HepG2 (cell line): ENCODE measurements around the gene P2RX3. TPM values are rescaled to one million over a fixed set of nuclear protein-coding genes. Genes with fewer than 3 reads are reported as not detected.

Experiments used
- ATAC-seq: fragments of 200-7000 bp; cut with Tn5 transposase; 3 replicates; pipeline ENCODE4 v1.9.1; 2020; ENCODE audit warnings: mild to moderate bottlenecking, moderate library complexity
- BruUV-seq: library from RNA; stranded (reverse); fragments of 400-500 nt; replicated peaks from 2 replicates; lab custom pipeline; 2021; lab: Mats Ljungman, UMichigan
- CTCF ChIA-PET: fragments of 300-600 bp; formaldehyde crosslinking; extraction: SDS; loops from one replicate; lab custom pipeline; 2021; ENCODE audit warnings: low total read pairs, inconsistent platforms, low intra/inter-chr PET ratio; lab: Yijun Ruan, JAX
- POLR2A ChIA-PET: fragments of 350-600 bp; sonication (Branson Sonifier 250); formaldehyde crosslinking; loops from one replicate; lab custom pipeline; 2020; ENCODE audit warnings: antibody characterized with exemption, inconsistent platforms; lab: Yijun Ruan, JAX
- DNase-seq: peaks from one replicate; pipeline ENCODE4 v3.0.0-alpha.2; 2015; ENCODE audit warnings: low spot score
- FAIRE-seq: peaks from 3 replicates; lab custom pipeline; 2011; peaks lifted over from hg19 to GRCh38; lab: Jason Lieb, UNC
- H2AFZ ChIP-seq: one replicate; pipeline ENCODE4 v1.6.1; 2011; ENCODE audit warnings: low read length, inconsistent platforms
- H3K27ac ChIP-seq: fragments of 300-600 bp; 3 replicates; pipeline ENCODE4 v1.8.0; 2011; ENCODE audit warnings: mixed run types, mild to moderate bottlenecking, mixed read lengths, low read length, inconsistent platforms; ENCODE audit not compliant: insufficient read depth; ENCODE audit errors: extremely low read length
- H3K27me3 ChIP-seq, 2 experiments: fragments of 200-600 bp in 1 of 2; 2 replicates in 1 of 2; 3 replicates in 1 of 2; pipeline versions ENCODE4 v1.6.0 to v1.8.0; 2011; ENCODE audit warnings: low read length in 2 of 2, mild to moderate bottlenecking in 2 of 2, moderate library complexity in 2 of 2, inconsistent platforms in 1 of 2; ENCODE audit not compliant: insufficient read depth in 2 of 2, control insufficient read depth in 1 of 2
- H3K36me3 ChIP-seq, 2 experiments: fragments of 200-600 bp in 1 of 2; replicated peaks in 1 of 2; 2 replicates in 1 of 2; 3 replicates in 1 of 2; pipeline versions ENCODE4 v1.5.1 to v1.8.0; 2011; ENCODE audit warnings: low read length in 2 of 2, inconsistent platforms in 1 of 2; ENCODE audit not compliant: insufficient read depth in 2 of 2, control insufficient read depth in 1 of 2
- H3K4me1 ChIP-seq: 2 replicates; pipeline ENCODE4 v1.5.1; 2012; ENCODE audit warnings: low read length, inconsistent platforms; ENCODE audit not compliant: insufficient read depth
- H3K4me2 ChIP-seq: 2 replicates; pipeline ENCODE4 v1.6.0; 2011; ENCODE audit warnings: low read depth, low read length, inconsistent platforms
- H3K4me3 ChIP-seq, 3 experiments: fragments of 200-600 bp in 1 of 3; sonication (generic), shearing (Covaris generic) in 1 of 3; replicated peaks in 1 of 3; 2 replicates each; pipeline ENCODE4 v1.5.1; 2011 to 2016; ENCODE audit warnings: low read length in 3 of 3, inconsistent platforms in 2 of 3, low read depth in 2 of 3, mild to moderate bottlenecking in 2 of 3, control low read depth in 1 of 3, mixed read lengths in 1 of 3; ENCODE audit not compliant: insufficient read depth in 1 of 3
- H3K79me2 ChIP-seq: one replicate; pipeline ENCODE4 v1.6.1; 2011; ENCODE audit warnings: low read length, inconsistent platforms; ENCODE audit not compliant: insufficient read depth
- H3K9ac ChIP-seq: 2 replicates; pipeline ENCODE4 v1.6.0; 2011; ENCODE audit warnings: mild to moderate bottlenecking, low read depth, low read length, inconsistent platforms; ENCODE audit not compliant: insufficient read depth
- H3K9me3 ChIP-seq: 2 replicates; pipeline ENCODE4 v1.5.1; 2012; ENCODE audit warnings: mild to moderate bottlenecking, low read length
- H4K20me1 ChIP-seq: 2 replicates; pipeline ENCODE4 v1.6.0; 2011; ENCODE audit warnings: inconsistent platforms, mild to moderate bottlenecking, low read length, moderate library complexity; ENCODE audit not compliant: insufficient read depth
- ETV5 ChIP-seq: IDR thresholded peaks from 2 replicates; pipeline ENCODE4 v1.6.1; 2018; ENCODE audit warnings: missing biosample characterization, missing genetic modification reagents, inconsistent platforms, borderline replicate concordance
- HINFP ChIP-seq: sonication (generic); formaldehyde crosslinking; IDR thresholded peaks from 2 replicates; pipeline ENCODE4 v1.4.0; 2020; ENCODE audit warnings: low read depth, mild to moderate bottlenecking, missing genetic modification reagents
- JARID2 ChIP-seq: sonication (generic); formaldehyde crosslinking; IDR thresholded peaks from 2 replicates; pipeline ENCODE4 v1.8.1; 2023; ENCODE audit warnings: missing genetic modification reagents, inconsistent platforms; ENCODE audit not compliant: insufficient replicate concordance
- MED1 ChIP-seq: sonication (generic); formaldehyde crosslinking; IDR thresholded peaks from 2 replicates; pipeline ENCODE4 v1.4.0; 2020; ENCODE audit warnings: missing genetic modification reagents
- NR2F2 ChIP-seq: IDR thresholded peaks from 2 replicates; pipeline ENCODE4 v1.6.1; 2012; ENCODE audit warnings: low read depth, inconsistent platforms, borderline replicate concordance
- NR2F6 ChIP-seq, 2 experiments: IDR thresholded peaks; 2 replicates each; pipeline ENCODE4 v1.6.1; 2016; ENCODE audit warnings: antibody characterized with exemption in 1 of 2, mild to moderate bottlenecking in 1 of 2
- SALL1 ChIP-seq: sonication (generic); formaldehyde crosslinking; IDR thresholded peaks from 2 replicates; pipeline ENCODE4 v1.8.0; 2022; ENCODE audit warnings: mild to moderate bottlenecking, missing genetic modification reagents
- SOX13 ChIP-seq, 3 experiments: fragments of 450-650 bp in 1 of 3; sonication (generic) in 1 of 3; formaldehyde crosslinking in 1 of 3; IDR thresholded peaks in 2 of 3; conservative IDR thresholded peaks in 1 of 3; 2 replicates each; pipeline versions ENCODE4 v1.5.0 to v1.6.1; 2016 to 2020; ENCODE audit warnings: antibody characterized with exemption in 1 of 3, mild to moderate bottlenecking in 1 of 3, missing compliant biosample characterization in 1 of 3, missing genetic modification reagents in 1 of 3, moderate library complexity in 1 of 3
- SOX5 ChIP-seq: IDR thresholded peaks from 2 replicates; pipeline ENCODE4 v1.6.1; 2016; ENCODE audit warnings: borderline replicate concordance
- SOX6 ChIP-seq, 2 experiments: fragments of 450-650 bp in 1 of 2; sonication (generic) in 1 of 2; formaldehyde crosslinking in 1 of 2; IDR thresholded peaks; 2 replicates each; pipeline versions ENCODE4 v1.4.0 to v1.6.1; 2017 to 2020; ENCODE audit warnings: antibody characterized with exemption in 1 of 2, mild to moderate bottlenecking in 1 of 2, missing genetic modification reagents in 1 of 2
- TFAP4 ChIP-seq: sonication (generic); IDR thresholded peaks from 2 replicates; pipeline ENCODE4 v1.6.1; 2016; ENCODE audit warnings: low read depth, borderline replicate concordance
- ZNF292 ChIP-seq: sonication (generic); formaldehyde crosslinking; IDR thresholded peaks from 2 replicates; pipeline ENCODE4 v1.8.1; 2022; ENCODE audit warnings: mild to moderate bottlenecking, low read depth, missing genetic modification reagents, borderline replicate concordance
- ZNF598 ChIP-seq: sonication (generic); formaldehyde crosslinking; IDR thresholded peaks from 2 replicates; pipeline ENCODE4 v1.5.1; 2020; ENCODE audit warnings: mild to moderate bottlenecking, missing genetic modification reagents, borderline replicate concordance
- ZNF652 ChIP-seq: IDR thresholded peaks from 2 replicates; pipeline ENCODE4 v1.6.1; 2016; ENCODE audit warnings: low read depth, borderline replicate concordance
- ZNF687 ChIP-seq: sonication (generic); formaldehyde crosslinking; IDR thresholded peaks from 2 replicates; pipeline ENCODE4 v1.5.1; 2020; ENCODE audit warnings: mild to moderate bottlenecking, missing genetic modification reagents, moderate library complexity
- WGBS: methylation state at CpG from one replicate; pipeline ENCODE4 v1.1.6; 2017; ENCODE audit warnings: low lambda C conversion rate; 5-methylcytosine and 5-hydroxymethylcytosine counted together
- in situ Hi-C: cut with HindIII; loops from 2 replicates; pipeline ENCODE4 v1.10.0; 2017; ENCODE audit warnings: low pct_unique_long_range_greater_than_20kb; ENCODE audit not compliant: extremely low pct_ligation_motif_present
- intact Hi-C: fragments of 100-400 bp; cut with micrococcal nuclease; formaldehyde crosslinking; loops from one replicate; pipeline ENCODE4 v1.10.0; 2022; ENCODE audit not compliant: unreplicated experiment
- polyA plus RNA-seq, 8 experiments: library from polyadenylated mRNA; depleted of rRNA in 3 of 8; stranded (reverse) in 7 of 8; unstranded in 1 of 8; fragments of >200 nt; fragmentation: Illumina TruSeq in 4 of 8; extraction: Trizol in 4 of 8; gene quantifications; 2 replicates each; pipeline versions ENCODE4 v1.2.1 to v1.2.3, GENCODE V29; 2011 to 2016; ENCODE audit warnings: low read depth in 4 of 8, missing spikeins in 1 of 8, mixed read lengths in 1 of 8; ENCODE audit not compliant: insufficient read depth in 1 of 8
- total RNA-seq, 5 experiments: library from RNA; depleted of rRNA; stranded (reverse); fragments of >200 nt; fragmentation: Illumina TruSeq; extraction: Trizol; gene quantifications; 2 replicates each; pipeline ENCODE4 v1.2.3, GENCODE V29; 2016; ENCODE audit warnings: low read depth in 1 of 5

The P2RX3 gene
- total and polyA plus RNA-seq, 2 of the 13 experiments (the other 11 are each of a cell fraction or from before 2014, with no cell fraction given) = 0.08 TPM; not detected in 1

- intact Hi-C loops = no loop called here
- H3K4me2 ChIP-seq = peak overlapping the region; percentile 59
- H3K9ac ChIP-seq = no peak overlapping the region; the same call in 1 of the 2 replicates
- TF ChIP-seq ZNF652 (CRISPR knock-in tag) (peak; percentile 93), ETV5 (CRISPR knock-in tag) (peak; percentile 22; the same call in 1 of the 2 replicates), HINFP (no peak), MED1 (no peak), SALL1 (CRISPR knock-in tag) (0 out of 2 replicates have a peak, but pooled peaks have one; percentile 20), ZNF598 (CRISPR knock-in tag) (0 out of 2 replicates have a peak, but pooled peaks have one; percentile 28), ZNF687 (CRISPR knock-in tag) (peak; percentile 22; the same call in 1 of the 2 replicates), NR2F6 (IDR thresholded peaks at IDR 0.05) (no peak), NR2F6 (CRISPR knock-in tag; IDR thresholded peaks at IDR 0.05) (0 out of 2 replicates have a peak, but pooled peaks have one; percentile 16), SOX6 (IDR thresholded peaks at IDR 0.05) (no peak), SOX6 (CRISPR knock-in tag; IDR thresholded peaks at IDR 0.05) (peak; percentile 41), TFAP4 (peak; percentile 85), ZNF292 (CRISPR knock-in tag) (peak; percentile 67; the same call in 1 of the 2 replicates), SOX5 (CRISPR knock-in tag) (peak; percentile 36; the same call in 1 of the 2 replicates), JARID2 (CRISPR knock-in tag) (no peak), SOX13 (IDR thresholded peaks at IDR 0.05) (no peak), SOX13 (CRISPR knock-in tag; conservative IDR thresholded peaks at IDR 0.05 in 1 of 2, IDR thresholded peaks at IDR 0.05 in 1 of 2) (peak in 1 of 2 experiments; percentile 46; a peak in 1 of 4 replicates), NR2F2 (no peak)
Observed at GRCh38 chr11:57288771-57289579, 49.2 kb upstream of the P2RX3 start.

More at GRCh38 chr11:57288771-57289579, 49.2 kb upstream of the P2RX3 start:
- Histone ChIP-seq H3K27me3 (peaks cover 0 to 14% of the 10 kb centered on the region in 2 experiments; a peak in 1 of 5 replicates), H4K20me1 (no peaks in the 10 kb centered on the region), H3K4me3 (peak overlapping the region in 1 of 3 experiments; percentile 23; a peak in 1 of 6 replicates), H3K4me1 (peaks cover 52% of the 10 kb centered on the region), H3K36me3 (no peaks in the 10 kb centered on the region), H3K27ac (no peak overlapping the region), H2AFZ (no peak overlapping the region), H3K79me2 (no peaks in the 10 kb centered on the region), H3K9me3 (no peaks in the 10 kb centered on the region)
- DNase-seq (peak; percentile 41), FAIRE-seq (no peak), ATAC-seq (peak; percentile 63)
- in situ Hi-C loops = no loop called here
- BruUV-seq = no TSS peak
- POLR2A ChIA-PET = interaction anchor here (0.7 kb wide), 1 partner anchor 47 kb away, joined by 3 read pairs; the partner anchor contains the start of gene SSRP1
- 2% methylated on average over 11 of the region's 11 CpGs for WGBS
- CTCF ChIA-PET = no interaction called here
